PC-3 (cell line): ENCODE data around the gene IRGQ.

Experiments
- EZH2 ChIP-seq: fragments of 300-600 bp; sonication (generic); IDR thresholded peaks from one replicate; pipeline ENCODE4 v1.6.1; 2017; ENCODE audit warnings: antibody characterized with exemption, mild to moderate bottlenecking, low read length; ENCODE audit not compliant: unreplicated experiment
- TF ChIP-seq, protein P1 (sequence below): fragments of 300-600 bp; sonication (generic); conservative IDR thresholded peaks from 2 replicates; pipeline ENCODE4 v1.5.1; 2017; ENCODE audit warnings: antibody characterized with exemption, low read depth, mild to moderate bottlenecking, low read length

- TF ChIP-seq, protein P1, sequence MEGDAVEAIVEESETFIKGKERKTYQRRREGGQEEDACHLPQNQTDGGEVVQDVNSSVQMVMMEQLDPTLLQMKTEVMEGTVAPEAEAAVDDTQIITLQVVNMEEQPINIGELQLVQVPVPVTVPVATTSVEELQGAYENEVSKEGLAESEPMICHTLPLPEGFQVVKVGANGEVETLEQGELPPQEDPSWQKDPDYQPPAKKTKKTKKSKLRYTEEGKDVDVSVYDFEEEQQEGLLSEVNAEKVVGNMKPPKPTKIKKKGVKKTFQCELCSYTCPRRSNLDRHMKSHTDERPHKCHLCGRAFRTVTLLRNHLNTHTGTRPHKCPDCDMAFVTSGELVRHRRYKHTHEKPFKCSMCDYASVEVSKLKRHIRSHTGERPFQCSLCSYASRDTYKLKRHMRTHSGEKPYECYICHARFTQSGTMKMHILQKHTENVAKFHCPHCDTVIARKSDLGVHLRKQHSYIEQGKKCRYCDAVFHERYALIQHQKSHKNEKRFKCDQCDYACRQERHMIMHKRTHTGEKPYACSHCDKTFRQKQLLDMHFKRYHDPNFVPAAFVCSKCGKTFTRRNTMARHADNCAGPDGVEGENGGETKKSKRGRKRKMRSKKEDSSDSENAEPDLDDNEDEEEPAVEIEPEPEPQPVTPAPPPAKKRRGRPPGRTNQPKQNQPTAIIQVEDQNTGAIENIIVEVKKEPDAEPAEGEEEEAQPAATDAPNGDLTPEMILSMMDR: no peak
- TF ChIP-seq EZH2: no peak
These were observed 30.9 kb upstream of the IRGQ start for GRCh38 chr19:43626838-43627237.
